Panc1 (cell line): Measurements from ENCODE around the gene PPP1R9A. TPM values are rescaled to one million over a fixed set of nuclear protein-coding genes. Genes with fewer than 3 reads are reported as not detected.

ENCODE experiments used
- ATAC-seq: fragments of 200-7000 bp; cut with Tn5 transposase; 2 replicates; pipeline ENCODE4 v1.9.1; 2020; ENCODE audit warnings: mild to moderate bottlenecking, moderate library complexity
- BruUV-seq: library from RNA; stranded (reverse); fragments of 400-500 nt; replicated peaks from 2 replicates; lab custom pipeline; 2021; lab: Mats Ljungman, UMichigan
- CTCF ChIA-PET: fragments of 300-600 bp; sonication (Branson Sonifier 250); formaldehyde crosslinking; loops from one replicate; lab custom pipeline; 2022; ENCODE audit warnings: antibody characterized with exemption; lab: Charles Lee
- POLR2A ChIA-PET: fragments of 300-600 bp; sonication (Branson Sonifier 250); formaldehyde crosslinking; loops from one replicate; lab custom pipeline; 2022; ENCODE audit warnings: antibody characterized with exemption; lab: Charles Lee
- DNase-seq: peaks from one replicate; pipeline ENCODE4 v3.0.0-alpha.2; 2010; ENCODE audit warnings: low read depth, low spot score
- H3K27ac ChIP-seq: 2 replicates; pipeline ENCODE4 v1.5.1; 2011; ENCODE audit warnings: mild to moderate bottlenecking, low read length, inconsistent platforms
- H3K27me3 ChIP-seq: fragments of 200-500 bp; sonication (Bioruptor generic); 2 replicates; pipeline ENCODE4 v1.6.0; 2014; ENCODE audit warnings: low read length, inconsistent platforms; ENCODE audit not compliant: control insufficient read depth, insufficient read depth
- H3K36me3 ChIP-seq: fragments of 200-500 bp; sonication (Bioruptor generic); 2 replicates; pipeline ENCODE4 v1.5.1; 2014; ENCODE audit warnings: inconsistent platforms, mild to moderate bottlenecking, low read length, moderate library complexity; ENCODE audit not compliant: control insufficient read depth, insufficient read depth
- H3K4me1 ChIP-seq: 2 replicates; pipeline ENCODE4 v1.5.1; 2011; ENCODE audit warnings: inconsistent platforms, mild to moderate bottlenecking, low read length, moderate library complexity; ENCODE audit not compliant: control insufficient read depth, insufficient read depth
- H3K4me3 ChIP-seq, 2 experiments: 2 replicates each; pipeline ENCODE4 v1.5.1; 2011 to 2012; ENCODE audit warnings: low read depth in 2 of 2, low read length in 2 of 2, mild to moderate bottlenecking in 2 of 2, inconsistent platforms in 1 of 2, moderate library complexity in 1 of 2
- H3K9me3 ChIP-seq: fragments of 200-500 bp; sonication (Bioruptor generic); 2 replicates; pipeline ENCODE4 v1.5.1; 2014; ENCODE audit warnings: low read depth, mild to moderate bottlenecking, inconsistent platforms, low read length, moderate library complexity; ENCODE audit not compliant: control insufficient read depth, insufficient read depth
- CTCF ChIP-seq: fragments of 450-650 bp; IDR thresholded peaks from 2 replicates; pipeline ENCODE4 v1.5.1; 2017; ENCODE audit warnings: mild to moderate bottlenecking
- POLR2AphosphoS5 ChIP-seq: IDR thresholded peaks from 2 replicates; pipeline ENCODE4 v1.6.1; 2012; ENCODE audit warnings: mild to moderate bottlenecking, low read depth, low read length, moderate library complexity
- REST ChIP-seq, 2 experiments: IDR thresholded peaks; 2 replicates each; pipeline ENCODE4 v1.6.1; 2011 to 2012; ENCODE audit warnings: low read depth in 2 of 2, control low read depth in 1 of 2, low read length in 1 of 2, mild to moderate bottlenecking in 1 of 2, moderate library complexity in 1 of 2; ENCODE audit not compliant: insufficient read depth in 1 of 2
- SIN3A ChIP-seq: IDR thresholded peaks from 2 replicates; pipeline ENCODE4 v1.6.1; 2012; ENCODE audit warnings: low read depth, mild to moderate bottlenecking, low read length, moderate library complexity, borderline replicate concordance; ENCODE audit not compliant: insufficient read depth
- TCF7L2 ChIP-seq: IDR thresholded peaks from 2 replicates; pipeline ENCODE4 v1.6.1; 2011; ENCODE audit warnings: mild to moderate bottlenecking, low read depth, low read length, inconsistent platforms
- in situ Hi-C: cut with HindIII; loops from 2 replicates; pipeline ENCODE4 v1.10.0; 2016; ENCODE audit warnings: low sequenced_read_pairs, low pct_unique_long_range_greater_than_20kb
- intact Hi-C: fragments of 100-400 bp; cut with micrococcal nuclease; formaldehyde crosslinking; loops from one replicate; pipeline ENCODE4 v1.10.0; 2022; ENCODE audit not compliant: unreplicated experiment
- total RNA-seq: library from RNA; stranded (reverse); gene quantifications from one replicate; pipeline ENCODE4 v1.2.1, GENCODE V29; 2021; ENCODE audit not compliant: unreplicated experiment

The PPP1R9A gene
- total RNA-seq, 1 experiment from 2014 or later, result 5.0 TPM

GRCh38 chr7:95340491-95340890 lies 433.1 kb downstream of the PPP1R9A start:
- ATAC-seq (no peak), DNase-seq (no peak)
- H3K27ac ChIP-seq, result no peak overlapping the region
- in situ Hi-C loops (no loop called here), intact Hi-C loops (no loop called here)
- no peaks in the 10 kb centered on the region for H3K4me1 ChIP-seq
- no TSS peak for BruUV-seq
- no peaks in the 10 kb centered on the region; the same call in 1 of the 2 replicates for H3K36me3 ChIP-seq
- no peaks in the 10 kb centered on the region for H3K9me3 ChIP-seq
- no peaks in the 10 kb centered on the region for H3K27me3 ChIP-seq
- no peak for TF ChIP-seq REST (IDR thresholded peaks at IDR 0.05; ENCODE audit: insufficient read depth in 1 of 2, low read depth in 2 of 2, low read length in 1 of 2)
- no peak for TF ChIP-seq SIN3A
- no peak for TF ChIP-seq POLR2AphosphoS5
- TF ChIP-seq CTCF, result no peak
- no peak for TF ChIP-seq TCF7L2
- POLR2A ChIA-PET, result no interaction called here
- H3K4me3 ChIP-seq, result no peak overlapping the region
- CTCF ChIA-PET, result no interaction called here

- in situ Hi-C loops, result no loop called here
- DNase-seq (no peak), ATAC-seq (no peak)
- TF ChIP-seq TCF7L2, result no peak
- TF ChIP-seq REST (IDR thresholded peaks at IDR 0.05; ENCODE audit: insufficient read depth in 1 of 2, low read depth in 2 of 2, low read length in 1 of 2), result no peak
- TF ChIP-seq CTCF, result no peak
- no peak for TF ChIP-seq SIN3A
- no peak for TF ChIP-seq POLR2AphosphoS5
- H3K27me3 ChIP-seq, result no peaks in the 10 kb centered on the region
- intact Hi-C loops, result no loop called here
- H3K4me3 ChIP-seq, result no peak overlapping the region
- H3K4me1 ChIP-seq, result no peaks in the 10 kb centered on the region
- ChIA-PET CTCF (no interaction called here), POLR2A (no interaction called here)
- H3K27ac ChIP-seq, result no peak overlapping the region
- BruUV-seq, result no TSS peak
- no peaks in the 10 kb centered on the region for H3K9me3 ChIP-seq
- no peaks in the 10 kb centered on the region; the same call in 1 of the 2 replicates for H3K36me3 ChIP-seq
Observed at GRCh38 chr7:95342029-95342428, 434.6 kb downstream of the PPP1R9A start.
